ENCODE measurements around the gene CSNK1G3. TPM values are rescaled to one million over a fixed set of nuclear protein-coding genes. Genes with fewer than 3 reads are reported as not detected.

Gene CSNK1G3
- 183 TPM for total RNA-seq

GRCh38 chr5:123511648-123512605 is at the start of gene CSNK1G3:
Gene CSNK1G3, plus strand, starts transcription at chr5:123512177. Its CDS starts 33,487 bp downstream, at chr5:123545664.

Other genes with a start within 250 kb of the CSNK1G3 start
- gene CEP120, start 88.8 kb upstream of the CSNK1G3 start, total RNA-seq: 46.8 TPM